Measurements from ENCODE around the gene CARHSP1.
"Not testable (repeated sequence)": the region's sequence is repeated elsewhere in the genome, so short reads cannot be mapped to it uniquely, and the experiment has no call there.

Gene CARHSP1

DNA sequence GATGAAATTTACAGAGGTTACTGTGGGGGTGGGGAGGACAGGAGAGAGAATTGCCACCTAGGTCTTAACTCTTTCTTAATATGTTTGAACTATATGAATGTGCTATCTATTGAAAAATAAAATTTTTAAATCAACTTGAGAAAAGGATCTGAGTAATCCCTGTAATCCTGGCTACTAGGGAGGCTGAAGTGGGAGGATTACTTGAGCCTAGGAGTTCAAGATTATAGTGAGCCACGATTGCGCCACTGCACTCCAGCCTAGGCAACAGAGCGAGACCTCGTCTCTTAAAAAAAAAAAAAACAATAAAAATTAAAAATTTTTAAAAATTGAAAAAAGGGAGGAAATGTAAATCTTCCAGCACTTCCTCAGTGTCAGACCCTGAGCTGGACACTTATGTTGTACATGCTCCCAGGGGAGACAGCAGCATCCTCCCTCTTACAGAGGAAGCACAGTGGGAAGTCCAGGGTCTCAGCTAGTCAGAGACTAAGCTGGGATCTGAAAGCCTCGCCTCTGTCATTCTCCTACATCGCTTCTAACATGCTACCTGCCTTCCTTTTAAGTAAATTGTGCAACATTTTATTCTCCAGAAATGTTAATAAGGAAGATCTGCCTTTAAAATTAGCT lies 49.3 kb downstream of the CARHSP1 start:
- DNase-seq: no peak

DNA sequence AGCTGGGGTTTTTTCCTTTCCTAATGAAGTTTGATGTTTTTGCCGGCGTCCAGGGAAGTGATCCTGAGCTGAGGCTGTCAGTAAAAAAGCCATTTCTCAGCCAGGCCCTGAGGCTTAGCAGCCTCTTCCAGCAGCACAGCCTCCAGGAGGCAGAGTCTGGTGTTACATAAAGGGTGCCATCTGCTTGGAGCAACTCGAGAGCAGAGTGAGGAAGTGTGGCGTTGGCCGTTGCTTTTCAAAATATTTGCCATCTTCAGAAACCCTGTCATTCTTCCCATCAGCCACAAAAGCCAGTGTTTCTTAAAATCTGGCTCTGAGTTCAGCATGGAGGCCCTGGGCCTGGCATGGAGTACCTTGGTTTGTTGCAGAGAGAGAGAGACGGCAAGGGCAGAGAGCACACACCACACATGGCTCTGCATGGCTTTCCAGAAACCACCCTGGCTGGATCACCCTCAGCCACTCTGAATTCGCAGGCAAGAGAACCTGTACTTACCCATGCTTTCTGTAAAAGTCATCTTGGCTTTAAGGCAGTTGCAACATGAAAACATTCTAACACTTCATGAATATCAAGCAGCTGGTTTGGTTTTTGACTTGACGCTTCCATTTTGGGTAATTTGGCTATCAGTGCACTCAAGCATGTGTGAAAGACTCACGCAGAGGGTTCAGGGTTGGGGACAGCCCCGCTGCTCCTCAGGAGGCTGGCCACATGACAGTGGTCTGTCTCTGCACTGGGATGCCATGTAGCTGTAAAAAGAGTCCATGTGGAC lies 50.1 kb downstream of the CARHSP1 start:
- DNase-seq: no peak

DNA sequence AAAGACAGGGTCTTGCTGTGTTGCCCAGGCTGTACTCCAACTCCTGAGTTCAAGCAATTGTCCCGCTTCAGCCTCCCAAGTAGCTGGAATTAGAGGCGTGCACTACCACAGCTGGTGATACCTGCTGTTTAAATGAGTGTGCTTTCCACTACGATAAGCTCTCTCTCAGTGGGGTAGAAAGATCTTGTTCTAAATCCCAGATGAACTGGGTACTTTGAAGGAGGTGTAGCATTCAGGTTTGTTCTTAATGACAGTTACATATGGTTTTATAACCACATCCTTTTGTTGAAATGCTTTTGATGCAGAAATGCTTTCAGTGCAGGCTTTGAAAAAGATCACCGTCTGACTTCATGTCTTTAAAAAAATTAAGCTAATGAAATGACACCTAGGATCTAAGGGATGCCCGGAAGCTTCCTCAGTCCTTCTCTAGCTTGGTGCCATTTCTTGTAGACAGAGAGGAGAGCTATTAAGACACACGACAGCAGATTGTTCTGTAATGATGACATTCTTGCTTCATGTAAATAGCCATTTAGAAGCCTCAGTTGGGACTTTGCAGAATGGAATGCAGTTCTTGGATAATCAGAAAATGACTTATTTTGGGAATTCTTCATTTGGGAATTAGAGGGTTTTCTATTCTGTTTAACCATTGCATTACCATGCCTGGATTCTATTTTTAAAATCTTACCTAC lies 51.7 kb downstream of the CARHSP1 start:
- DNase-seq: no peak

DNA sequence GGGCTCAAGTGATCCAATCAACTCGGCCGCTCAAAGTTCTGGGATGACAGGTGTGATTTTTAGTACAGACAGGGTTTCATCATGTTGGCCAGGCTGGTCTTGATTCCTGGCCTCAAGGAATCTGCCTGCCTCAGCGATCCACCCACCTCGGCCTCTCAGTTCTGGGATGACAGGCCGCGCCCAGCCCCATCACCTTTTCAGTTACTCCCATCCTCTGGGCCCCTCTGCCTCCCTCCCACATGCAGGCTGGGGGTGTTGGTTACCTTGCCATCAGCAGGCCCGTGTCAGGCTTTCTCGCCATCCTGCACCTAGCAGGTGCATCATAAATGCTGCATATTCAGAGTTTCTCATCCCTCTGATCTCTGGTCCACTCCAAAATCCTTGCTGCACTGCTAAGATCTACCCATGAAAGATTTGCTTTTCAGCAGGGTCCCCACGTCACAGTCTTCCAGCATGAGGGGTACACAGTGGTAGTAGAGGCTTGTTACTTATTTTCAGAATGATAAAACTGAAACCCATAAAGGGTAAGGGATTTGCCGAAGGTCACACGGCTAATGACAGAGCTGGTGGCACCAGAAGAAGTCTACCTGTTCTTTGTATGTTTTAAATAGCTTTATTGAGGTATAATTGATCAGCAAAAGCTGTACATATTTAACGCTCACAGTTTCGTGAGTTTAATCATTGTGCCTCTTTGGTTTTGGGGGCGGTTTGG lies 54.6 kb downstream of the CARHSP1 start:
- no peak for DNase-seq

- DNase-seq: no peak
Observed at GRCh38 chr16:8812162-8812843, 56.5 kb downstream of the CARHSP1 start.

- DNase-seq: no peak
Observed at GRCh38 chr16:8808613-8809353, 60.0 kb downstream of the CARHSP1 start.

DNA sequence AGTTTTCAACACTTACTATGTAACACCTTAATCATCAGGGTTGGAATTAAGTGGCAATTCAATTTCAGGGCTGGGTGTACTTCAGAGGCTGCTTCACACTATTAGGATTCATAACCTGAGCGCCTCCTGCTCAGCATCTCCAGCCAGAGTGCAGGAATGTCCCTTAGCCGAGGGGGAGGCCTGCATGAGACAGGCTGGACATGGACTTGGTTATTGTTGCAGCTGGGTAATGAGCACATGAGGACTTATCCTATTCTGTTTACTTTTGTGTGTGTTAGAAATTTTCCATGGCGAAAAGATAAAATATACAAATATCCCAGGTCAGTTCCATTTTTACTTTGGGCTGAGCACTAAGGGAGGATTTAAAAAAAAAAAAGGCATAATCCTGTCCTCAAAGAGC lies 60.8 kb downstream of the CARHSP1 start:
- DNase-seq: no peak

GRCh38 chr16:8807189-8807588 lies 61.6 kb downstream of the CARHSP1 start:
- DNase-seq: no peak

DNA sequence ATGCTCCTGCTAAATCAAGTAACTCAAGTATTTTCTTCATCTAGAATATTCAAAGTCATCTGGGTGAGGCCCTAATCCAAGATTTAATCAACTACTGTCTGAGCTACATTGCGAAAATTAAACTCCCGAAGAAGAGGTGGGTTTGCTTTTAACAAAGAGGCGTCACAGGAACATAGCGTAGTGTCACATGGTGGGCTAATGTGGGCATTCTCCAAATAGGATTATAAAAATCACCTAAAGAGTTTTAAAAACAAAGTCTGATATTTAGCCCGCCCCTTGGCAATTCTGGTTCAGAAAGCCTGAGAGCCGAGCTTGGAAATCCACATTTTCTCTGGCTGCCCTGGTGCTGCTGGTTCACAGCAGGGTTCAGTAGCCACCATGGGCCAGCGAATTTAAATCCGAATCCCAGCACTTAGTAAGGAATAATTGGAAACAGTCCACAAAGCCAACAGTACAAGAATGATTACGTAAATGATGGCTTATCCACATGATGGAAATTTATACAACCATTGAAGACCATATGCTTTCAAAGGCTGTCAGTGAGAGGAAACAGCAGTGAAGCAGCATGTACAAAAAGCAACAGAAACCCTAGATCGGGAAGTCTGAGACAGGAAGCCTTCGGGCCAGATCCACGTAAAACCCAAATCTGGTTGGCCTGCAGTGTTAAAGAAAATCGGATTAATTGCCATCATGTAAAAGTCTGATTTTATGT lies 62.4 kb downstream of the CARHSP1 start:
- DNase-seq: no peak

GRCh38 chr16:8804313-8804712 lies 64.5 kb downstream of the CARHSP1 start:
- DNase-seq: no peak

- DNase-seq: not testable (repeated sequence)
Observed at GRCh38 chr16:8803733-8804132, 65.1 kb downstream of the CARHSP1 start.

All from NK-92 treated with Interleukin-12 subunit alpha and Interleukin-12 subunit beta, amount 100 ng/mL, for 24 hours (cell line).